Lower leg skin (tissue), 3 donors: ENCODE data around the gene MUC4.

Experiments
- CTCF ChIP-seq, 3 donors: fragments of 450-650 bp; IDR thresholded peaks; one replicate each; pipeline ENCODE4 v1.5.1; 2016; ENCODE audit warnings: antibody characterized with exemption in 3 of 3, mild to moderate bottlenecking in 3 of 3, moderate library complexity in 2 of 3
- POLR2A ChIP-seq, 2 donors: fragments of 450-650 bp; IDR thresholded peaks; one replicate each; pipeline ENCODE4 v1.6.1; 2016 to 2017; ENCODE audit warnings: antibody characterized with exemption in 2 of 2, mild to moderate bottlenecking in 1 of 2, moderate library complexity in 1 of 2

GRCh38 chr3:195811756-195812155 lies at the start of gene MUC4:
- no peak for TF ChIP-seq POLR2A (IDR thresholded peaks at IDR 0.05)
- no peak for TF ChIP-seq CTCF (IDR thresholded peaks at IDR 0.05)
